Urothelium cell line (cell line): Measurements from ENCODE around the gene SLAMF9.

ENCODE experiments used
- DNase-seq: peaks from one replicate; pipeline ENCODE4 v3.0.0; 2011; ENCODE audit warnings: low spot score, mixed read lengths
- FAIRE-seq: peaks from 2 replicates; lab custom pipeline; 2011; peaks lifted over from hg19 to GRCh38; lab: Jason Lieb, UNC

Gene SLAMF9

GRCh38 chr1:159953536-159954515 is at the start of gene SLAMF9:
SLAMF9 (minus strand) TSS chr1:159954237; CDS start chr1:159954137, 100 bp downstream.
- peak; percentile 35 for DNase-seq
- no peak for FAIRE-seq

GRCh38 chr1:160001440-160001839 is 47.4 kb upstream of the SLAMF9 start:
- DNase-seq (no peak), FAIRE-seq (no peak)

GRCh38 chr1:159999204-159999603 is 45.2 kb upstream of the SLAMF9 start:
- FAIRE-seq, result no peak

GRCh38 chr1:159996653-159997052 is 42.6 kb upstream of the SLAMF9 start:
- FAIRE-seq, result peak; percentile 42
- peak; percentile 77 for DNase-seq

More at GRCh38 chr1:159999204-159999603, 45.2 kb upstream of the SLAMF9 start:
- DNase-seq, result peak; percentile 39

GRCh38 chr1:159994896-159995295 is 40.9 kb upstream of the SLAMF9 start:
- DNase-seq (no peak), FAIRE-seq (no peak)

- FAIRE-seq (no peak), DNase-seq (no peak)
Observed at GRCh38 chr1:159993911-159994310, 39.9 kb upstream of the SLAMF9 start.

- FAIRE-seq (peak; percentile 35), DNase-seq (peak; percentile 18)
Observed at GRCh38 chr1:159992161-159992560, 38.1 kb upstream of the SLAMF9 start.

- DNase-seq (no peak), FAIRE-seq (no peak)
Observed at GRCh38 chr1:159991513-159991912, 37.5 kb upstream of the SLAMF9 start.

GRCh38 chr1:159990005-159990404 is 36.0 kb upstream of the SLAMF9 start:
- FAIRE-seq, result no peak

GRCh38 chr1:159989581-159989980 is 35.5 kb upstream of the SLAMF9 start:
- FAIRE-seq, result no peak

More at GRCh38 chr1:159990005-159990404, 36.0 kb upstream of the SLAMF9 start:
- DNase-seq, result no peak

GRCh38 chr1:159988006-159988405 is 34.0 kb upstream of the SLAMF9 start:
- DNase-seq, result no peak
- FAIRE-seq, result no peak

More at GRCh38 chr1:159989581-159989980, 35.5 kb upstream of the SLAMF9 start:
- no peak for DNase-seq

GRCh38 chr1:159987186-159987585 is 33.1 kb upstream of the SLAMF9 start:
- FAIRE-seq (no peak), DNase-seq (no peak)

GRCh38 chr1:159986531-159986930 is 32.5 kb upstream of the SLAMF9 start:
- no peak for DNase-seq
- no peak for FAIRE-seq

- no peak for FAIRE-seq
- DNase-seq, result no peak
Observed at GRCh38 chr1:159986093-159986492, 32.1 kb upstream of the SLAMF9 start.

- no peak for DNase-seq
- no peak for FAIRE-seq
Observed at GRCh38 chr1:159985473-159985872, 31.4 kb upstream of the SLAMF9 start.

GRCh38 chr1:159983681-159984080 is 29.6 kb upstream of the SLAMF9 start:
- no peak for FAIRE-seq
- DNase-seq, result no peak

- DNase-seq (no peak), FAIRE-seq (peak; percentile 50)
Observed at GRCh38 chr1:159982280-159982679, 28.2 kb upstream of the SLAMF9 start.

GRCh38 chr1:159981351-159982055 is 27.5 kb upstream of the SLAMF9 start:
- FAIRE-seq (no peak), DNase-seq (no peak)

- no peak for FAIRE-seq
- DNase-seq, result no peak
Observed at GRCh38 chr1:159980786-159981185, 26.7 kb upstream of the SLAMF9 start.

- no peak for FAIRE-seq
- no peak for DNase-seq
Observed at GRCh38 chr1:159980076-159980475, 26.0 kb upstream of the SLAMF9 start.

GRCh38 chr1:159979257-159979656 is 25.2 kb upstream of the SLAMF9 start:
- FAIRE-seq (no peak), DNase-seq (no peak)

GRCh38 chr1:159978107-159978398 is 24.0 kb upstream of the SLAMF9 start:
- DNase-seq, result no peak
- no peak for FAIRE-seq
